DND-41 (cell line): ENCODE results near the gene KCNAB1.

ENCODE experiments used
- EZH2 ChIP-seq: IDR thresholded peaks from 3 replicates; pipeline ENCODE4 v1.6.1; 2012; ENCODE audit warnings: borderline replicate concordance, low read depth, mild to moderate bottlenecking, moderate library complexity, low read length, inconsistent platforms; ENCODE audit not compliant: severe bottlenecking
- TF ChIP-seq, protein P1 (sequence below): IDR thresholded peaks from 2 replicates; pipeline ENCODE4 v1.5.1; 2012; ENCODE audit warnings: borderline replicate concordance, low read length, moderate library complexity, mild to moderate bottlenecking; ENCODE audit not compliant: poor library complexity, severe bottlenecking; ENCODE audit errors: extremely low read depth

DNA sequence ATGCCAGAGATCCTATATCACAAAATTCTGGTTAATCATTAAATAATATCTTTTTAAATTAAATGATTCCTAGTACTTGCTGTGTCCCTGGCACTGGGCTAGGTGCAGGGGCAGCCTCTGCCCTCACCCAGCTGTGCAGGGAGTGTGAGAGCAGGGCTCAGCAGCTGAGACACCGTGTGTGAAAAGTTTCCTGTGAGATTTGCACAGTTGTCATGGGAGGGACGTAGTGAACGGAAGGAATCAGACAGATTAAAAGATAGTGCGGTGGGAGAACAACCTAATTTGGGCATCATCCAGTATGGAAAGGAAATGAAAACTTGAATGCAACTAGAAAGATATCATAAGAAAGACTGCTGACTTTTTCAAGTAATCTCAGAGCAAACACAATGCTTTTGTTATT is 230.4 kb downstream of the KCNAB1 start:
- TF ChIP-seq, protein P1, sequence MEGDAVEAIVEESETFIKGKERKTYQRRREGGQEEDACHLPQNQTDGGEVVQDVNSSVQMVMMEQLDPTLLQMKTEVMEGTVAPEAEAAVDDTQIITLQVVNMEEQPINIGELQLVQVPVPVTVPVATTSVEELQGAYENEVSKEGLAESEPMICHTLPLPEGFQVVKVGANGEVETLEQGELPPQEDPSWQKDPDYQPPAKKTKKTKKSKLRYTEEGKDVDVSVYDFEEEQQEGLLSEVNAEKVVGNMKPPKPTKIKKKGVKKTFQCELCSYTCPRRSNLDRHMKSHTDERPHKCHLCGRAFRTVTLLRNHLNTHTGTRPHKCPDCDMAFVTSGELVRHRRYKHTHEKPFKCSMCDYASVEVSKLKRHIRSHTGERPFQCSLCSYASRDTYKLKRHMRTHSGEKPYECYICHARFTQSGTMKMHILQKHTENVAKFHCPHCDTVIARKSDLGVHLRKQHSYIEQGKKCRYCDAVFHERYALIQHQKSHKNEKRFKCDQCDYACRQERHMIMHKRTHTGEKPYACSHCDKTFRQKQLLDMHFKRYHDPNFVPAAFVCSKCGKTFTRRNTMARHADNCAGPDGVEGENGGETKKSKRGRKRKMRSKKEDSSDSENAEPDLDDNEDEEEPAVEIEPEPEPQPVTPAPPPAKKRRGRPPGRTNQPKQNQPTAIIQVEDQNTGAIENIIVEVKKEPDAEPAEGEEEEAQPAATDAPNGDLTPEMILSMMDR, result no peak
- no peak for TF ChIP-seq EZH2
